ENCODE results near the gene KRTAP4-12.
"Not testable (repeated sequence)": the region's sequence is repeated elsewhere in the genome, so short reads cannot be mapped to it uniquely, and the experiment has no call there.

KRTAP4-12 gene

GRCh38 chr17:41084100-41084856 is 39.7 kb downstream of the KRTAP4-12 start, which contains the start of gene KRTAP4-7:
Gene KRTAP4-7, plus strand, starts transcription at chr17:41084150. Its CDS starts 57 bp downstream, at chr17:41084207.
- not testable (repeated sequence) for DNase-seq

- DNase-seq: not testable (repeated sequence)
Measured at GRCh38 chr17:41083427-41083826, 40.6 kb downstream of the KRTAP4-12 start.

- DNase-seq: no peak
Measured at GRCh38 chr17:41082626-41083025, 41.4 kb downstream of the KRTAP4-12 start.

GRCh38 chr17:41076788-41077187 is 47.2 kb downstream of the KRTAP4-12 start:
- DNase-seq: no peak

GRCh38 chr17:41073676-41074075 is 50.3 kb downstream of the KRTAP4-12 start:
- no peak for DNase-seq

Data from GOT3 (cell line).